HepG2 (cell line): Measurements from ENCODE around the gene TBX21. TPM values are rescaled to one million over a fixed set of nuclear protein-coding genes. Genes with fewer than 3 reads are reported as not detected.

Experiments used
- ATAC-seq: fragments of 200-7000 bp; cut with Tn5 transposase; 3 replicates; pipeline ENCODE4 v1.9.1; 2020; ENCODE audit warnings: mild to moderate bottlenecking, moderate library complexity
- BruUV-seq: library from RNA; stranded (reverse); fragments of 400-500 nt; replicated peaks from 2 replicates; lab custom pipeline; 2021; lab: Mats Ljungman, UMichigan
- CTCF ChIA-PET: fragments of 300-600 bp; formaldehyde crosslinking; extraction: SDS; loops from one replicate; lab custom pipeline; 2021; ENCODE audit warnings: low total read pairs, inconsistent platforms, low intra/inter-chr PET ratio; lab: Yijun Ruan, JAX
- POLR2A ChIA-PET: fragments of 350-600 bp; sonication (Branson Sonifier 250); formaldehyde crosslinking; loops from one replicate; lab custom pipeline; 2020; ENCODE audit warnings: antibody characterized with exemption, inconsistent platforms; lab: Yijun Ruan, JAX
- DNase-seq: peaks from one replicate; pipeline ENCODE4 v3.0.0-alpha.2; 2015; ENCODE audit warnings: low spot score
- FAIRE-seq: peaks from 3 replicates; lab custom pipeline; 2011; peaks lifted over from hg19 to GRCh38; lab: Jason Lieb, UNC
- H2AFZ ChIP-seq: one replicate; pipeline ENCODE4 v1.6.1; 2011; ENCODE audit warnings: low read length, inconsistent platforms
- H3K27ac ChIP-seq: fragments of 300-600 bp; 3 replicates; pipeline ENCODE4 v1.8.0; 2011; ENCODE audit warnings: mixed run types, mild to moderate bottlenecking, mixed read lengths, low read length, inconsistent platforms; ENCODE audit not compliant: insufficient read depth; ENCODE audit errors: extremely low read length
- H3K27me3 ChIP-seq, 2 experiments: fragments of 200-600 bp in 1 of 2; 2 replicates in 1 of 2; 3 replicates in 1 of 2; pipeline versions ENCODE4 v1.6.0 to v1.8.0; 2011; ENCODE audit warnings: low read length in 2 of 2, mild to moderate bottlenecking in 2 of 2, moderate library complexity in 2 of 2, inconsistent platforms in 1 of 2; ENCODE audit not compliant: insufficient read depth in 2 of 2, control insufficient read depth in 1 of 2
- H3K36me3 ChIP-seq, 2 experiments: fragments of 200-600 bp in 1 of 2; replicated peaks in 1 of 2; 2 replicates in 1 of 2; 3 replicates in 1 of 2; pipeline versions ENCODE4 v1.5.1 to v1.8.0; 2011; ENCODE audit warnings: low read length in 2 of 2, inconsistent platforms in 1 of 2; ENCODE audit not compliant: insufficient read depth in 2 of 2, control insufficient read depth in 1 of 2
- H3K4me1 ChIP-seq: 2 replicates; pipeline ENCODE4 v1.5.1; 2012; ENCODE audit warnings: low read length, inconsistent platforms; ENCODE audit not compliant: insufficient read depth
- H3K4me2 ChIP-seq: 2 replicates; pipeline ENCODE4 v1.6.0; 2011; ENCODE audit warnings: low read depth, low read length, inconsistent platforms
- H3K4me3 ChIP-seq, 3 experiments: fragments of 200-600 bp in 1 of 3; sonication (generic), shearing (Covaris generic) in 1 of 3; replicated peaks in 1 of 3; 2 replicates each; pipeline ENCODE4 v1.5.1; 2011 to 2016; ENCODE audit warnings: low read length in 3 of 3, inconsistent platforms in 2 of 3, low read depth in 2 of 3, mild to moderate bottlenecking in 2 of 3, control low read depth in 1 of 3, mixed read lengths in 1 of 3; ENCODE audit not compliant: insufficient read depth in 1 of 3
- H3K79me2 ChIP-seq: one replicate; pipeline ENCODE4 v1.6.1; 2011; ENCODE audit warnings: low read length, inconsistent platforms; ENCODE audit not compliant: insufficient read depth
- H3K9ac ChIP-seq: 2 replicates; pipeline ENCODE4 v1.6.0; 2011; ENCODE audit warnings: mild to moderate bottlenecking, low read depth, low read length, inconsistent platforms; ENCODE audit not compliant: insufficient read depth
- H3K9me3 ChIP-seq: 2 replicates; pipeline ENCODE4 v1.5.1; 2012; ENCODE audit warnings: mild to moderate bottlenecking, low read length
- H4K20me1 ChIP-seq: 2 replicates; pipeline ENCODE4 v1.6.0; 2011; ENCODE audit warnings: inconsistent platforms, mild to moderate bottlenecking, low read length, moderate library complexity; ENCODE audit not compliant: insufficient read depth
- BORCS8-MEF2B ChIP-seq: sonication (generic); formaldehyde crosslinking; IDR thresholded peaks from 2 replicates; pipeline ENCODE4 v1.8.0; 2022; ENCODE audit warnings: mild to moderate bottlenecking, missing genetic modification reagents
- CC2D1A ChIP-seq: sonication (generic); formaldehyde crosslinking; IDR thresholded peaks from 2 replicates; pipeline ENCODE4 v1.8.1; 2023; ENCODE audit warnings: mild to moderate bottlenecking, missing genetic modification reagents
- CEBPB ChIP-seq: IDR thresholded peaks from 2 replicates; pipeline ENCODE4 v1.6.1; 2011; ENCODE audit warnings: low read depth, low read length, improper control_type of control experiment, borderline replicate concordance
- NFYC ChIP-seq: IDR thresholded peaks from 2 replicates; pipeline ENCODE4 v1.6.1; 2016; ENCODE audit warnings: missing genetic modification reagents, missing compliant biosample characterization
- PAX8 ChIP-seq: sonication (generic); formaldehyde crosslinking; IDR thresholded peaks from 2 replicates; pipeline ENCODE4 v1.8.0; 2022; ENCODE audit warnings: mild to moderate bottlenecking, missing genetic modification reagents, borderline replicate concordance
- POLR2G ChIP-seq: fragments of 200-400 bp; formaldehyde crosslinking; IDR thresholded peaks from 2 replicates; pipeline ENCODE4 v1.6.1; 2018; ENCODE audit warnings: mild to moderate bottlenecking, low read depth, low read length, moderate library complexity
- RXRA ChIP-seq: sonication (generic); formaldehyde crosslinking; IDR thresholded peaks from 2 replicates; pipeline ENCODE4 v1.5.1; 2020; ENCODE audit warnings: missing genetic modification reagents
- SAFB2 ChIP-seq: sonication (generic); formaldehyde crosslinking; IDR thresholded peaks from 2 replicates; pipeline ENCODE4 v1.5.1; 2020; ENCODE audit warnings: missing genetic modification reagents, low read depth, mild to moderate bottlenecking, borderline replicate concordance
- SOX6 ChIP-seq, 2 experiments: fragments of 450-650 bp in 1 of 2; sonication (generic) in 1 of 2; formaldehyde crosslinking in 1 of 2; IDR thresholded peaks; 2 replicates each; pipeline versions ENCODE4 v1.4.0 to v1.6.1; 2017 to 2020; ENCODE audit warnings: antibody characterized with exemption in 1 of 2, mild to moderate bottlenecking in 1 of 2, missing genetic modification reagents in 1 of 2
- TOE1 ChIP-seq: sonication (generic); formaldehyde crosslinking; IDR thresholded peaks from 2 replicates; pipeline ENCODE4 v1.4.0; 2020; ENCODE audit warnings: mild to moderate bottlenecking, missing genetic modification reagents
- YEATS4 ChIP-seq: sonication (generic); formaldehyde crosslinking; IDR thresholded peaks from 2 replicates; pipeline ENCODE4 v1.4.0; 2020; ENCODE audit warnings: missing genetic modification reagents, borderline replicate concordance
- ZFY ChIP-seq: sonication (generic); formaldehyde crosslinking; IDR thresholded peaks from 2 replicates; pipeline ENCODE4 v1.4.0; 2020; ENCODE audit warnings: missing genetic modification reagents
- ZNF451 ChIP-seq: sonication (generic); formaldehyde crosslinking; IDR thresholded peaks from 2 replicates; pipeline ENCODE4 v1.5.0; 2020; ENCODE audit warnings: mild to moderate bottlenecking, missing genetic modification reagents
- ZNF510 ChIP-seq: sonication (generic); formaldehyde crosslinking; IDR thresholded peaks from 2 replicates; pipeline ENCODE4 v1.4.0; 2020; ENCODE audit warnings: low read depth, mild to moderate bottlenecking, missing genetic modification reagents
- ZNF543 ChIP-seq: sonication (generic); formaldehyde crosslinking; IDR thresholded peaks from 2 replicates; pipeline ENCODE4 v1.4.0; 2020; ENCODE audit warnings: mild to moderate bottlenecking, missing genetic modification reagents
- ZNF883 ChIP-seq: sonication (generic); formaldehyde crosslinking; IDR thresholded peaks from 2 replicates; pipeline ENCODE4 v1.5.1; 2020; ENCODE audit warnings: mild to moderate bottlenecking, missing genetic modification reagents; ENCODE audit errors: not compliant biosample characterization
- ZSCAN9 ChIP-seq: IDR thresholded peaks from 2 replicates; pipeline ENCODE4 v1.6.1; 2016; ENCODE audit warnings: borderline replicate concordance
- whole genome bisulfite sequencing: methylation state at CpG from one replicate; pipeline ENCODE4 v1.1.6; 2017; ENCODE audit warnings: low lambda C conversion rate; 5-methylcytosine and 5-hydroxymethylcytosine counted together
- in situ Hi-C: cut with HindIII; loops from 2 replicates; pipeline ENCODE4 v1.10.0; 2017; ENCODE audit warnings: low pct_unique_long_range_greater_than_20kb; ENCODE audit not compliant: extremely low pct_ligation_motif_present
- intact Hi-C: fragments of 100-400 bp; cut with micrococcal nuclease; formaldehyde crosslinking; loops from one replicate; pipeline ENCODE4 v1.10.0; 2022; ENCODE audit not compliant: unreplicated experiment
- polyA plus RNA-seq, 8 experiments: library from polyadenylated mRNA; depleted of rRNA in 3 of 8; stranded (reverse) in 7 of 8; unstranded in 1 of 8; fragments of >200 nt; fragmentation: Illumina TruSeq in 4 of 8; extraction: Trizol in 4 of 8; gene quantifications; 2 replicates each; pipeline versions ENCODE4 v1.2.1 to v1.2.3, GENCODE V29; 2011 to 2016; ENCODE audit warnings: low read depth in 4 of 8, missing spikeins in 1 of 8, mixed read lengths in 1 of 8; ENCODE audit not compliant: insufficient read depth in 1 of 8
- total RNA-seq, 5 experiments: library from RNA; depleted of rRNA; stranded (reverse); fragments of >200 nt; fragmentation: Illumina TruSeq; extraction: Trizol; gene quantifications; 2 replicates each; pipeline ENCODE4 v1.2.3, GENCODE V29; 2016; ENCODE audit warnings: low read depth in 1 of 5

TBX21 gene
- total and polyA plus RNA-seq, 2 of the 13 experiments (the other 11 are each of a cell fraction or from before 2014, with no cell fraction given) = not detected

- DNase-seq (no peak), ATAC-seq (no peak), FAIRE-seq (peak; percentile 42)
- no peak overlapping the region for H3K9ac ChIP-seq
- no peak overlapping the region for H2AFZ ChIP-seq
- TF ChIP-seq POLR2G = 0 out of 2 replicates have a peak, but pooled peaks have one; percentile 14
- TF ChIP-seq NFYC (CRISPR knock-in tag) = no peak
- H3K27ac ChIP-seq = no peak overlapping the region
- in situ Hi-C loops = no loop called here
- BruUV-seq = no TSS peak
- 95% methylated on average over 4 of the region's 4 CpGs for WGBS
- H4K20me1 ChIP-seq = peaks cover 9% of the 10 kb centered on the region; the same call in 1 of the 2 replicates
- CTCF ChIA-PET = no interaction called here
- no peaks in the 10 kb centered on the region for H3K27me3 ChIP-seq
- no peak overlapping the region for H3K4me2 ChIP-seq
- peaks cover 34% of the 10 kb centered on the region for H3K4me1 ChIP-seq
- intact Hi-C loops = loop anchor here (5.0 kb wide), 1 partner anchor 33 kb away; no protein-coding TSS in a partner anchor
- POLR2A ChIA-PET = interaction anchor here (3.1 kb wide), 1 partner anchor 36 kb away, joined by 22 read pairs; the partner anchor contains the start of gene KPNB1
- H3K36me3 ChIP-seq = peaks cover 13 to 21% of the 10 kb centered on the region in 2 experiments
- no peaks in the 10 kb centered on the region for H3K79me2 ChIP-seq
- no peak overlapping the region for H3K4me3 ChIP-seq
- no peaks in the 10 kb centered on the region for H3K9me3 ChIP-seq
These were observed 47.3 kb upstream of the TBX21 start for GRCh38 chr17:47685556-47686275.

GRCh38 chr17:47686276-47686635, 46.8 kb upstream of the TBX21 start:
- Histone ChIP-seq H3K27me3 (no peaks in the 10 kb centered on the region), H2AFZ (no peak overlapping the region), H3K9ac (no peak overlapping the region), H3K4me1 (peaks cover 36% of the 10 kb centered on the region), H3K79me2 (no peaks in the 10 kb centered on the region), H4K20me1 (peaks cover 9% of the 10 kb centered on the region; the same call in 1 of the 2 replicates), H3K27ac (peak overlapping the region; percentile 49), H3K4me2 (no peak overlapping the region), H3K9me3 (no peaks in the 10 kb centered on the region), H3K4me3 (no peak overlapping the region), H3K36me3 (peaks cover 11 to 19% of the 10 kb centered on the region in 2 experiments)
- WGBS = 71% methylated on average over 1 of the region's 1 CpG
- BruUV-seq = no TSS peak
- ChIA-PET POLR2A (interaction anchor here (3.1 kb wide), 1 partner anchor 37 kb away, joined by 22 read pairs; the partner anchor contains the start of gene KPNB1), CTCF (no interaction called here)
- ATAC-seq (no peak), DNase-seq (no peak), FAIRE-seq (peak; percentile 44)
- intact Hi-C loops (loop anchor here (5.0 kb wide), 1 partner anchor 34 kb away; no protein-coding TSS in a partner anchor), in situ Hi-C loops (no loop called here)
- TF ChIP-seq TOE1 (CRISPR knock-in tag) (no peak), RXRA (CRISPR knock-in tag) (no peak), CEBPB (peak; percentile 49; the same call in 1 of the 2 replicates), ZNF883 (no peak), ZNF543 (CRISPR knock-in tag) (0 out of 2 replicates have a peak, but pooled peaks have one; percentile 36), CC2D1A (no peak), ZSCAN9 (CRISPR knock-in tag) (0 out of 2 replicates have a peak, but pooled peaks have one; percentile 7), PAX8 (CRISPR knock-in tag) (no peak), SAFB2 (CRISPR knock-in tag) (no peak), YEATS4 (0 out of 2 replicates have a peak, but pooled peaks have one; percentile 30), ZNF451 (CRISPR knock-in tag) (no peak), ZFY (0 out of 2 replicates have a peak, but pooled peaks have one; percentile 17), BORCS8-MEF2B (CRISPR knock-in tag) (no peak), SOX6 (IDR thresholded peaks at IDR 0.05) (no peak), SOX6 (CRISPR knock-in tag; IDR thresholded peaks at IDR 0.05) (no peak), ZNF510 (0 out of 2 replicates have a peak, but pooled peaks have one; percentile 34)
